ENCODE measurements around the gene KRT12.
"Not testable (repeated sequence)": the region's sequence is repeated elsewhere in the genome, so short reads cannot be mapped to it uniquely, and the experiment has no call there.

The KRT12 gene

GRCh38 chr17:40883626-40884334, 16.8 kb upstream of the KRT12 start:
- DNase-seq: no peak

- no peak for DNase-seq
Observed at GRCh38 chr17:40883031-40883430, 16.0 kb upstream of the KRT12 start.

GRCh38 chr17:40879026-40879425, 12.0 kb upstream of the KRT12 start:
- DNase-seq: no peak

GRCh38 chr17:40878044-40878443, 11.0 kb upstream of the KRT12 start:
- no peak for DNase-seq

- no peak for DNase-seq
Observed at GRCh38 chr17:40873801-40874200, 6.8 kb upstream of the KRT12 start.

- no peak for DNase-seq
Observed at GRCh38 chr17:40873255-40873654, 6.2 kb upstream of the KRT12 start.

- no peak for DNase-seq
Observed at GRCh38 chr17:40872416-40872815, 5.4 kb upstream of the KRT12 start.

- DNase-seq: no peak
Observed at GRCh38 chr17:40871316-40871715, 4.3 kb upstream of the KRT12 start.

- DNase-seq: no peak
Observed at GRCh38 chr17:40870136-40870535, 3.1 kb upstream of the KRT12 start.

GRCh38 chr17:40864661-40865390, 2.2 kb downstream of the KRT12 start:
- DNase-seq: no peak

- DNase-seq: peak in 1 of 2 donors; percentile 0
Observed at GRCh38 chr17:40862985-40863733, 3.9 kb downstream of the KRT12 start.

GRCh38 chr17:40859536-40859935, 7.5 kb downstream of the KRT12 start:
- DNase-seq: no peak

- DNase-seq: not testable (repeated sequence)
Observed at GRCh38 chr17:40858667-40859066, 8.4 kb downstream of the KRT12 start.

GRCh38 chr17:40857535-40857934, 9.5 kb downstream of the KRT12 start:
- DNase-seq: no peak

- DNase-seq: no peak
Observed at GRCh38 chr17:40854175-40854814, 12.7 kb downstream of the KRT12 start.

- DNase-seq: no peak
Observed at GRCh38 chr17:40852364-40852763, 14.7 kb downstream of the KRT12 start.

- no peak for DNase-seq
Observed at GRCh38 chr17:40850293-40850972, 16.6 kb downstream of the KRT12 start.

GRCh38 chr17:40849723-40850122, 17.3 kb downstream of the KRT12 start:
- DNase-seq: no peak

- DNase-seq: no peak
Observed at GRCh38 chr17:40848583-40849235, 18.3 kb downstream of the KRT12 start.

- DNase-seq: no peak
Observed at GRCh38 chr17:40846515-40847144, 20.4 kb downstream of the KRT12 start.

- no peak for DNase-seq
Observed at GRCh38 chr17:40844671-40845107, 22.3 kb downstream of the KRT12 start.

GRCh38 chr17:40843242-40843641, 23.8 kb downstream of the KRT12 start:
- DNase-seq: no peak

Data from CD4-positive, alpha-beta T cell treated with Interferon alpha-2 for 1 hour (primary cell).